ENCODE data around the gene CELF2. TPM values are rescaled to one million over a fixed set of nuclear protein-coding genes. Genes with fewer than 3 reads are reported as not detected.

Gene CELF2
- total RNA-seq, 2 experiments from 2014 or later = 179 to 182 TPM

DNA sequence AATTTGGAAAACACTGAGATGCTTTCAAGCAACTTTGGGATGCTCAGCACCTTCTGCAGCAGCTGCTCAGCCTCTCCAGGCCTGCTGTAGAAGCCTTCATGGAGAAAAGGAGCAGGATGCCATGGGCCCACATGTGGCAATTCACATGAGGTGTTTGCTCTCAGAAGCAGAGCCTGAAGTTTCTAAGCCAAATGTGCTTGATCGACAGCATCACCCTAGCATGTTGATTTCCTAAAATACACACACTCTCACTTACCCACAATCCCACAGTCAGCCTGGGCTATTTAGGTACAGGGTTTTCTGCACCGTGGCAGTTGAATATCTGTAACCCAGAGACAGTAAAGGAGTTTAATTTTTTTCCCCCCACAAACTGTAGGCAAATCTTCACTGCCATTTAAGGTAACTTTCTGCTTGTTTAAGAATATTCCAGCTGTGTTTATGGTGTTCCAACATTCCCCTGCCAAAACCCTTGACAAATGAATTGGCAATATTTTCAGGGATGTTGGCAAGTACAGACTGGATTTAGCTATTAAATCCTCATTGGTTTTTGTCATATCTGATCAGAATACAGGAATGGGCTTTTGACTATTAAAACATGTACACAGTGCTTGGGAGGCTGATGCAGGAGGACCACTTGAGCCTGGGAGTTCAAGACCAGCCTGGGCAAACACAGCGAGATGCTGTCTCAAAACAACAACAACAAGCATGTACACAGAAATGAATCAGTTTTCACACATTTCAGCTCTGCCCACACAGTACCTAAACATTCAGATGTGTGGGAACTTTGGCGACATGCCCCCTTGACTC is 244.2 kb downstream of the CELF2 start:
- ChIA-PET POLR2A (interaction anchor here (1.0 kb wide), 1 partner anchor 12 kb away, joined by 4 read pairs; no protein-coding TSS in a partner anchor), CTCF (interaction anchor here (1.0 kb wide), 1 partner anchor 10 kb away, joined by 4 read pairs; no protein-coding TSS in a partner anchor)
- ATAC-seq = no peak
- H3K27me3 Mint-ChIP-seq (ENCODE audit: low read depth) = no peaks in the 10 kb centered on the region
- no peaks in the 10 kb centered on the region for H3K9me3 Mint-ChIP-seq (ENCODE audit: insufficient read depth)
- peaks cover 93% of the 10 kb centered on the region for H3K36me3 Mint-ChIP-seq (ENCODE audit: low read depth)
- H3K4me3 Mint-ChIP-seq = no peak overlapping the region
- H3K4me1 Mint-ChIP-seq (ENCODE audit: low read depth) = peaks cover 61% of the 10 kb centered on the region
- H3K27ac Mint-ChIP-seq = peak overlapping the region; percentile 57
- DNase-seq = no peak

DNA sequence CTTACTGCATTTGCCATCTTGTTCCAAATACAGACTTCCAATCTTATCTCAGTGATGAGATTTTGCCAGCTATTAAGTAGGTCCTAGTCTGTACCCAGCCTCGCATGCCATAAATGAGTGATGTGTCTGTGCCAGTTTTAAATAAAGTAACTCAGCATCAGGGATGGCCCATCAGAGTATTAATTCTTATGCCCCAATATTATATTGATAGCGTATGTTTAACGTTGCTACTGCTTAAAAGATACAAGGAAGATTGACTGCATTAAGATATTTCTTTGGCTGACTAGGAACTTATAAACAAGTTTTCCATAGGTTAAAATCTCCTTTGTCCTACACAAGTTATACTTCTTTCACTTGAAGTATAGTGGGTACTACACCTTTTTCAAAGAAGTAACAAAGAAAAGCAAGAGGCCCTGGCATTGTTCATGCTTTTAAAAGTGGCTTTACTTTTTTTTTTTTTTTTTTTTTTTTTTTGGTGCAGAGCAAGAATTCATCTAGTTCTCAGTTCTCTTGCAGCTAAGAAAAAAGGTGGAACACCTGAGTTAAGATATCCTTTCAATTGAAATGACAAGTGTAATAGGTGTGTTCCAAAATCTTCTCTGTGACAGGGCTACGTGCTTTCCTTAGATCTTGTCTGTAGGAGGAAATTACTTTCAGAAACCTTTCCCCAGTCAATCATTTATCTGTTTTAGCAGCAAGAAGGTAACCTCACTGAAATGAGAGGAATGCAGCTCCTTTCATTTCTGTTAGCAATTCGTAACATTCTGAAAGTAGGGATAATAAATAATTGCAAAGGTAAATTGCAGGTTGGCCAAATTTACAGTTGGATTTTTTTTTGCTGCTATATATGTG is 245.0 kb downstream of the CELF2 start:
- Mint-ChIP-seq H3K36me3 (ENCODE audit: low read depth) (peaks cover 93% of the 10 kb centered on the region), H3K4me3 (no peak overlapping the region), H3K9me3 (ENCODE audit: insufficient read depth) (no peaks in the 10 kb centered on the region), H3K27ac (no peak overlapping the region), H3K27me3 (ENCODE audit: low read depth) (no peaks in the 10 kb centered on the region), H3K4me1 (ENCODE audit: low read depth) (peaks cover 58% of the 10 kb centered on the region)
- POLR2A ChIA-PET = interaction anchor here (0.7 to 1.0 kb wide), 2 partner anchors 13 to 54 kb away, joined by 4 read pairs; no protein-coding TSS in a partner anchor
- DNase-seq (no peak), ATAC-seq (no peak)
- CTCF ChIA-PET = interaction anchor here (1.0 kb wide), 1 partner anchor 9 kb away, joined by 4 read pairs; no protein-coding TSS in a partner anchor

DNA sequence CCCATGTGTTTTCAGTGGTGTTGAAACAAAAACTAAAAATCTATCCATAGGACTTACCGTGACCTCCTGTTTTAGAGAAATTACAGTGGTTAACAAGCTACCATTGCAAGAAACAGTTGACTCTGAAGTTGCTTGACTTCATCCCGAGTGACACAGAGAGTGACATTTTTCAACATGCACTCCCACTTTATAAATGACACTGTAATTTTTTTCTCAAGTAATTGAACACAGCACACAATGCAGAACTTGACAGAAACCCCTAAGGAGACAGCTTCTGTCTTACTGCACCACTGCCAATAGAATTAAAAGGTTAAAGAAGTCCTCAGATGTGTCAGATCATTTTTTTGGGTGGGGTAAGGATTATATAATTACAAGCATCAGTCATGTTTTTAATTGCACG is 246.1 kb downstream of the CELF2 start:
- Mint-ChIP-seq H3K4me1 (ENCODE audit: low read depth) (peaks cover 54% of the 10 kb centered on the region), H3K9me3 (ENCODE audit: insufficient read depth) (no peaks in the 10 kb centered on the region), H3K27ac (no peak overlapping the region), H3K27me3 (ENCODE audit: low read depth) (no peaks in the 10 kb centered on the region), H3K4me3 (no peak overlapping the region), H3K36me3 (ENCODE audit: low read depth) (peaks cover 87% of the 10 kb centered on the region)
- CTCF ChIA-PET = no interaction called here
- DNase-seq (no peak), ATAC-seq (no peak)
- POLR2A ChIA-PET = interaction anchor here (0.8 kb wide), 1 partner anchor 91 kb away, joined by 3 read pairs; no protein-coding TSS in a partner anchor

DNA sequence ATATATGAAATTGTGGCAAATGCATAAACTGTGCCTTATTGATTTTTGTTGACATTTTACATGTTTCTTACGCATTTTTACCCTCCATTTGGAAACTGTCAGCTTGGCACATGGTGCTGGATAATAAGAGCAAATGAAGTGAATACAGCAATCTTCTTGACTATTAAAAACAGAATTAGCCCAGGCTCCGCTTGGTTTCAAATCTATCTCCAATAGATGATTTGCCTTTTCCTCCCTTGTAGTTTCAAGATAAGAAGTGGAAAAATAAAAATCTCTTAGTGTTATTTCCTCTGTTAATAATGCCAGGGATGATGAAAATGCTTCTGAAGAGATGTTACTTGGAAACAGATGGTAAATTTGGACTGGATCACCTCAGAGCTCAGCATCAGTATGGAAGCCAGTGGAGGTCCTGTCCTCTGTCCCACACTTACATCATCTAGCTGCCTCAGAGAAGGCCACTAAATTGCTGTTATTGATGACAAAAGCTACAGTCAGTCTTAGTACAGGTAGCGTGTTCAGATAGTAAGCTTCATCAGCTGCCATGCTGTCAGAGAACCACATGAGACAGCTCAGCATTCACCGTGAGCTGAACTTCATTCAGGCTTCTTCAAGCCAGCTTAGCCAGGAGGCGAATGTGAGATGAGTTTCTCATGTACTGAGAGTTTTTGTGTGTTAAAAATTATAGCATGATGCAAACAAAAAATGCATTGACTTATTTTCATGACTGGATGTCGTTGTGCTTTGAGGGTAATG is 246.8 kb downstream of the CELF2 start:
- H3K27ac Mint-ChIP-seq = peak overlapping the region; percentile 31
- H3K36me3 Mint-ChIP-seq (ENCODE audit: low read depth) = peaks cover 87% of the 10 kb centered on the region
- CTCF ChIA-PET = no interaction called here
- H3K9me3 Mint-ChIP-seq (ENCODE audit: insufficient read depth) = no peaks in the 10 kb centered on the region
- no peaks in the 10 kb centered on the region for H3K27me3 Mint-ChIP-seq (ENCODE audit: low read depth)
- DNase-seq (no peak), ATAC-seq (no peak)
- H3K4me3 Mint-ChIP-seq = no peak overlapping the region
- POLR2A ChIA-PET = interaction anchor here (0.8 kb wide), 1 partner anchor 92 kb away, joined by 3 read pairs; no protein-coding TSS in a partner anchor
- H3K4me1 Mint-ChIP-seq (ENCODE audit: low read depth) = peaks cover 57% of the 10 kb centered on the region

DNA sequence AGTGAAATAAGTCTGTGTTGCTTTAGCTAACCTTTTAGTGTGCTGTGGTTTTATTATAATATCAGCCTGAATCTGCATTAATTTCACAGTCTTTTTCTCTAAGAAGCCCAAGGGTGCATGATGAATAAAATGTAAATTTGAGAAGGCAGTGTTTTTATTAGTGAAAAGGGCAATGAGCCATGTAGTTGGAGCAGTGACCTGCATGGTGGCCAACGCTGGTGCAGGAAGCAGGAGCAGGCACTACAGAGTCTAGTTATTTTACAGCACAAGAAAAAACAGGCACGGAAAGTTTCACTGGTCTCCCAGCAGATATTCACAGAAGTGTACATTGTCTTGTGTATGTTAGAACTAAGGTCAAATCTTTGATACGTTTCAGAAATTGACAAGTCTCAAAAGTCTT is 247.8 kb downstream of the CELF2 start:
- Mint-ChIP-seq H3K4me1 (ENCODE audit: low read depth) (peaks cover 65% of the 10 kb centered on the region), H3K4me3 (no peak overlapping the region), H3K9me3 (ENCODE audit: insufficient read depth) (no peaks in the 10 kb centered on the region), H3K36me3 (ENCODE audit: low read depth) (peaks cover 87% of the 10 kb centered on the region), H3K27me3 (ENCODE audit: low read depth) (no peaks in the 10 kb centered on the region), H3K27ac (peak overlapping the region; percentile 58)
- ChIA-PET CTCF (no interaction called here), POLR2A (no interaction called here)
- ATAC-seq (no peak), DNase-seq (no peak)

DNA sequence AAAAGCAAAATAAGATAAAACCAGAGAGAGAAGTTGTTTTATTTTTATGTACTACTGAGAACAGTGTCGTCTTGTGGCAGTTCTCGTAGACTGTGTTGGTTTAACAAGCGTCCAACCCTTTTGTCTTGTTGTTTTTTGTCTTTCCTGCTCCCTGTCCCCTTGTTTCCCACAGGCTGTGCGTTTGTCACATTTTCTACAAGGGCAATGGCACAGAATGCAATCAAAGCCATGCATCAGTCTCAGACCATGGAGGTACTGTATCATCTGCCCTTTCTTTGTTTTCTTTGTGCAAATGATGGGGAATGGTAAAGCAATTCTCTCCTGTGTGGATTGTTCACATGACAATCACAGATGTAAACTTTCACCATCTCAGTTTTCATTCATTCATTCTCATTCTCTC is 248.8 kb downstream of the CELF2 start:
- peaks cover 70% of the 10 kb centered on the region for H3K4me1 Mint-ChIP-seq (ENCODE audit: low read depth)
- H3K9me3 Mint-ChIP-seq (ENCODE audit: insufficient read depth) = no peaks in the 10 kb centered on the region
- H3K4me3 Mint-ChIP-seq = no peak overlapping the region
- ChIA-PET CTCF (no interaction called here), POLR2A (no interaction called here)
- ATAC-seq (no peak), DNase-seq (no peak)
- peak overlapping the region; percentile 32 for H3K27ac Mint-ChIP-seq
- peaks cover 87% of the 10 kb centered on the region for H3K36me3 Mint-ChIP-seq (ENCODE audit: low read depth)
- H3K27me3 Mint-ChIP-seq (ENCODE audit: low read depth) = no peaks in the 10 kb centered on the region

DNA sequence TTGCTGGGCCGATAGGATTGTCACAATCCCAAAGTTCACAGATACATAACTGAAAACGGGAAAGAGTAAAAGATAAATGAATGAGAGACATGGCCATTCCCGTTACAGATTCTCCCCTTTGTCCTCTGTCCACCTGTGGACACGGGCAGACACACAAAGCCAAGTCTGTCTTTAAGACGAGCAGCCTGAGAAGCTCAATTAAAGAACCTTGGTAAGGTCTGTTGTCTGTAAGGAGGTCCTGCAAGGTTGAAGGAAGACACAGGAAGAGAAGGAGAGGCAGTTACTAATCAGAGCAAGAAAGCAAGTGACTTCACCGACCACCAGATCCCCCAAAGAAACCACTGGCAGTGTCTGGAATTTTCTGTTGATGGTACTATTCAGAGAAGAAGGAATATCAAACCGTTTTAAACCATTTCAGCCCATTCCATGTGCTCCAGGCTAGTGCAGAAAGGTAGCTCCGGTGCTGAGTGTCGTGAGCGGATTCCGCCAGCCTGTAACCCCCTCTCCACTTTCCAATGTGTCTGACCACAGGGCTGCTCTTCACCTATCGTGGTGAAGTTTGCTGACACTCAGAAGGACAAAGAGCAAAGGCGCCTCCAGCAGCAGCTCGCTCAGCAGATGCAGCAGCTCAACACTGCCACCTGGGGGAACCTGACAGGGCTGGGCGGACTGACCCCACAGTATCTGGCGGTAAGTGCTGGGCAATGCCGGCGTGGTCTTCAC is 252.6 kb downstream of the CELF2 start:
- peaks cover 40% of the 10 kb centered on the region for H3K4me1 Mint-ChIP-seq (ENCODE audit: low read depth)
- no peaks in the 10 kb centered on the region for H3K27me3 Mint-ChIP-seq (ENCODE audit: low read depth)
- ATAC-seq (peak; percentile 79), DNase-seq (peak; percentile 69)
- ChIA-PET POLR2A (interaction anchor here (1.3 kb wide), 1 partner anchor 159 kb away, joined by 3 read pairs; no protein-coding TSS in a partner anchor), CTCF (interaction anchor here (0.6 to 3.3 kb wide), 23 partner anchors 11 to 403 kb away, joined by 3 to 14 read pairs (median 4); no protein-coding TSS in a partner anchor)
- H3K4me3 Mint-ChIP-seq = no peak overlapping the region
- H3K36me3 Mint-ChIP-seq (ENCODE audit: low read depth) = peaks cover 88% of the 10 kb centered on the region
- H3K9me3 Mint-ChIP-seq (ENCODE audit: insufficient read depth) = no peaks in the 10 kb centered on the region
- peak overlapping the region; percentile 53 for H3K27ac Mint-ChIP-seq

DNA sequence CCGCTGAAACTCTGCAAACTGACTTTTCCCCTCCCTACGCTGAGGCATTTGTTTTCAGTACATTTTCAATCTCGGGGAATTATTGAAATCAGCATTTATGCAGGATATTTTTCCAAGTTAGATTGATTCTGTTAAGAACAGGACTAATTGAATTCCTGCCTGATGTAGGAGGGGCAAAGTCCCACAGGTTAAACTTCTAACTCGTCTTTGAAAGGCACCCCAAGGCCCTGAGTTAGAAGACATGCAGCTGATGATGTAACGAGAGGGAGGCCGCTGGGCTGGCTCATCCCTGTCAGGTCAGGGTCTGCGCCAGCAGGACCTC is 253.1 kb downstream of the CELF2 start:
- H3K36me3 Mint-ChIP-seq (ENCODE audit: low read depth) = peaks cover 88% of the 10 kb centered on the region
- no peaks in the 10 kb centered on the region for H3K9me3 Mint-ChIP-seq (ENCODE audit: insufficient read depth)
- ChIA-PET POLR2A (interaction anchor here (1.3 kb wide), 1 partner anchor 160 kb away, joined by 3 read pairs; no protein-coding TSS in a partner anchor), CTCF (interaction anchor here (0.7 to 3.3 kb wide), 15 partner anchors 9 to 257 kb away, joined by 3 to 14 read pairs (median 5); no protein-coding TSS in a partner anchor)
- no peak overlapping the region for H3K27ac Mint-ChIP-seq
- ATAC-seq = no peak
- no peaks in the 10 kb centered on the region for H3K27me3 Mint-ChIP-seq (ENCODE audit: low read depth)
- DNase-seq = no peak
- peaks cover 35% of the 10 kb centered on the region for H3K4me1 Mint-ChIP-seq (ENCODE audit: low read depth)
- H3K4me3 Mint-ChIP-seq = no peak overlapping the region

DNA sequence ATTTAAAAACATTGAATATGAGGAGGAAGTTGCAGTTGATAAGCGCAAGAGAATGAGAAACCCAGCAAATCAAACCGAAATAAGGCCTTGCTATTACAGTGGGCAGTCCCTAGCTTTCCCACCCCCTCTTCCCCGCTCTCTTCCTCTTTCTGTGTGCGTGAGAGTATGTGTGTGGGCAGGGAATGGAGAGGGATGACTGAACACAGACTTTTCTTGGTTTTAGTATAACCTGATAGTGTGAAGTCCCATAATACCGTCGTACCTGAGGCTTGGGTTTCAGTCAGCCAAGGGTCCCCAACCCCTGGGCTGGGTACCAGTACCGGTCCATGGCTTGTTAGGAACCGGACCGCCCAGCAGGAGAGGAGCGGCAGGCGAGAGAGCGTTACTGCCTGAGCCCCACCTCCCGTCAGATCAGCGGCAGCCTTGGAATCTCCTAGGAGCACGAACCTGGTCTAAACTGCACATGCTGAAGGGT is 255.3 kb downstream of the CELF2 start:
- no peak overlapping the region for H3K4me3 Mint-ChIP-seq
- no peak overlapping the region for H3K27ac Mint-ChIP-seq
- CTCF ChIA-PET = no interaction called here
- POLR2A ChIA-PET = no interaction called here
- H3K9me3 Mint-ChIP-seq (ENCODE audit: insufficient read depth) = no peaks in the 10 kb centered on the region
- DNase-seq (no peak), ATAC-seq (no peak)
- no peaks in the 10 kb centered on the region for H3K27me3 Mint-ChIP-seq (ENCODE audit: low read depth)
- H3K4me1 Mint-ChIP-seq (ENCODE audit: low read depth) = peaks cover 26% of the 10 kb centered on the region
- peaks cover 91% of the 10 kb centered on the region for H3K36me3 Mint-ChIP-seq (ENCODE audit: low read depth)

DNA sequence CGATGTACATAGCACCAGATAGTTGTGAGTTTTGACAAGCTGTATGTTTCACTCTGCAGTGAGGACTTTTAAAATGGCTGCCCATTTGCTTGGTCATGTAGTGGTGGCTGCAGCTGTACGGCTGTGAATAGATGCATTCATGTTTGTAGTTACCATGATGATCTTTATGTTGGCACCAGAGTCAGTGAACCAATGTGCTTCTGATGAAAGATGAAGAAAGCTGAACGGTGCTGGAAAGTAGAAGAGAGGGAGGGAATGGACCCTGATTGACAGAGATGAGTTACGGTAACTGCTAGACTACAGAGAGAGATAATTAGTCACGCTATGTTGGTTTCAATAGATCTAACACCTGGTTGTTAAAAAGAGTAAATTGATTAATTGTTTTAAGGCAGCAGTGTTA is 256.8 kb downstream of the CELF2 start:
- CTCF ChIA-PET = no interaction called here
- POLR2A ChIA-PET = no interaction called here
- no peaks in the 10 kb centered on the region for H3K9me3 Mint-ChIP-seq (ENCODE audit: insufficient read depth)
- DNase-seq (no peak), ATAC-seq (no peak)
- H3K36me3 Mint-ChIP-seq (ENCODE audit: low read depth) = peaks cover 94% of the 10 kb centered on the region
- H3K4me3 Mint-ChIP-seq = no peak overlapping the region
- no peaks in the 10 kb centered on the region for H3K27me3 Mint-ChIP-seq (ENCODE audit: low read depth)
- H3K27ac Mint-ChIP-seq = peak overlapping the region; percentile 1
- H3K4me1 Mint-ChIP-seq (ENCODE audit: low read depth) = peaks cover 16% of the 10 kb centered on the region

DNA sequence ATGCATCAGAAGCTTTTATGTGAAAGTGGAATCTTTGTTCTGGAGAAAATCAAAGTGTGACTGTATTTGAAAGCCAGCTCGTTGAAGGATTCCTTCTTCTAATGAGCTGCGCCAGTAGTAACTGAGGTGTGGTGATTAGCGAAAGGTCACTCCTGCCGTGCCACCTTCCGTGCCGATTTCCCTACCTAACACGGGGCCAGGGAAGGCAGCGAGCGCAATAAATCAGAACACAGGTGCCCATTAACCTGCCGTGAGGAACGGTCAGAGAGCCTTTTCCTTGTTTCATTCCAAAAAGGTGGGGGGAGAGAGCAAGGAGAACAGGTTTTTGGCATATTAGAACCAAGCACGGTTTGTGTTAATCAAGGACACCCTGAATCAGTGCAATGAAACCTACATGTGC is 258.0 kb downstream of the CELF2 start:
- CTCF ChIA-PET = no interaction called here
- no peak overlapping the region for H3K4me3 Mint-ChIP-seq

More for the DNA sequence above, 258.0 kb downstream of the CELF2 start:
- no peak overlapping the region for H3K27ac Mint-ChIP-seq
- no peaks in the 10 kb centered on the region for H3K27me3 Mint-ChIP-seq (ENCODE audit: low read depth)
- no peaks in the 10 kb centered on the region for H3K9me3 Mint-ChIP-seq (ENCODE audit: insufficient read depth)
- POLR2A ChIA-PET = no interaction called here
- ATAC-seq = no peak
- H3K4me1 Mint-ChIP-seq (ENCODE audit: low read depth) = peaks cover 9% of the 10 kb centered on the region
- H3K36me3 Mint-ChIP-seq (ENCODE audit: low read depth) = peaks cover 83% of the 10 kb centered on the region
- no peak for DNase-seq
